Measurements from ENCODE around the gene KIAA0232.

DNA sequence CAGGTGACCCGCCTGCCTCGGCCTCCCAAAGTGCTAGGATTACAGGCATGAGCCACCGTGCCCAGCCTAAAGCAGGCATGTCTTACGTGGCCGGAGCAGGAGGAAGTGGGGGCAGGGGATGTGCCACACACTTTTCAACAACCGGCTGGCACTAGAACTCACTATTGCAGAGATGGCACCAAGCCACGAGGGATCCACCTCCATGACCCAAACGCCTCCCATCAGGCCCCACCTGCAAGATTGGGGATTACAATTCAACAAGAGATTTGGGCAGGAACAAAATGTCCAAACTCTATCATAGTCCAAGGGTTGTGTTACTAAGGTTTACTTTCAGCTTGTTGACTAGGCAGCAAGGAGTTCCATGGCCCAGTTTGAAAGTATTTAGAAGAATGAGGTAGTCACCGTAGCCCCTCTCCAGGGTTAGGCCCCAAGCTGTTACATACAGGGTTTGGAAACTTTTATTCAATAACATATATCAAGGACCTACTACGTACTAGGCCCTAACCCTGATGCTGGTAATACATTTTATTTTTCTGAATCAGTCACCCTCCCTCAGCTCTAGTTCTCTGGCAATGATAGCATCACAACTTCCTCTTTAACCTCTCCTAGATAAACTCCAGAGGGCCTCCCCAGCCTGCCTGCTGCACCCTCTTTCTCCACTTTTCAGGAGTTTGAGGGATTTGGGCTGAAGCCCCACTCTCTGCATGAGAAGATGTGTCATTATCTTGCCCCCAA, 109.1 kb downstream of the KIAA0232 start:
- TF ChIP-seq, protein P1, sequence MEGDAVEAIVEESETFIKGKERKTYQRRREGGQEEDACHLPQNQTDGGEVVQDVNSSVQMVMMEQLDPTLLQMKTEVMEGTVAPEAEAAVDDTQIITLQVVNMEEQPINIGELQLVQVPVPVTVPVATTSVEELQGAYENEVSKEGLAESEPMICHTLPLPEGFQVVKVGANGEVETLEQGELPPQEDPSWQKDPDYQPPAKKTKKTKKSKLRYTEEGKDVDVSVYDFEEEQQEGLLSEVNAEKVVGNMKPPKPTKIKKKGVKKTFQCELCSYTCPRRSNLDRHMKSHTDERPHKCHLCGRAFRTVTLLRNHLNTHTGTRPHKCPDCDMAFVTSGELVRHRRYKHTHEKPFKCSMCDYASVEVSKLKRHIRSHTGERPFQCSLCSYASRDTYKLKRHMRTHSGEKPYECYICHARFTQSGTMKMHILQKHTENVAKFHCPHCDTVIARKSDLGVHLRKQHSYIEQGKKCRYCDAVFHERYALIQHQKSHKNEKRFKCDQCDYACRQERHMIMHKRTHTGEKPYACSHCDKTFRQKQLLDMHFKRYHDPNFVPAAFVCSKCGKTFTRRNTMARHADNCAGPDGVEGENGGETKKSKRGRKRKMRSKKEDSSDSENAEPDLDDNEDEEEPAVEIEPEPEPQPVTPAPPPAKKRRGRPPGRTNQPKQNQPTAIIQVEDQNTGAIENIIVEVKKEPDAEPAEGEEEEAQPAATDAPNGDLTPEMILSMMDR (IDR thresholded peaks at IDR 0.05; ENCODE audit: poor library complexity) = no peak
- no peak for TF ChIP-seq EZH2 (IDR thresholded peaks at IDR 0.05; ENCODE audit: borderline replicate concordance)
